H9 (cell line): ENCODE data around the gene DCPS. TPM values are rescaled to one million over a fixed set of nuclear protein-coding genes. Genes with fewer than 3 reads are reported as not detected.
A peak's percentile ranks its signal among the peaks of the same experiment; 100 is the strongest.

Experiments used
- DNase-seq: peaks from one replicate; pipeline ENCODE4 v3.0.0-alpha.2; 2017
- H2AFZ ChIP-seq: one replicate; pipeline ENCODE4 v1.6.1; 2013; ENCODE audit warnings: mild to moderate bottlenecking, low read length, control low read depth, moderate library complexity
- H2AK5ac ChIP-seq: 2 replicates; pipeline ENCODE4 v1.6.1; 2013; ENCODE audit warnings: low read length, control low read depth, mixed read lengths; ENCODE audit not compliant: insufficient read length
- H2BK120ac ChIP-seq: one replicate; pipeline ENCODE4 v1.6.1; 2013; ENCODE audit warnings: low read depth, mild to moderate bottlenecking, low read length, control low read depth, inconsistent platforms; ENCODE audit not compliant: poor library complexity, severe bottlenecking
- H2BK12ac ChIP-seq: 2 replicates; pipeline ENCODE4 v1.6.1; 2013; ENCODE audit warnings: low read length, control low read depth, mixed read lengths, low read depth; ENCODE audit not compliant: insufficient read length
- H2BK15ac ChIP-seq: 2 replicates; pipeline ENCODE4 v1.6.1; 2013; ENCODE audit warnings: low read depth, low read length, control low read depth
- H2BK20ac ChIP-seq: one replicate; pipeline ENCODE4 v1.6.1; 2013; ENCODE audit warnings: low read depth, mild to moderate bottlenecking, low read length, control low read depth, inconsistent platforms; ENCODE audit not compliant: poor library complexity, severe bottlenecking
- H2BK5ac ChIP-seq: 2 replicates; pipeline ENCODE4 v1.6.1; 2013; ENCODE audit warnings: low read length, control low read depth, mixed read lengths; ENCODE audit not compliant: insufficient read length
- H3K14ac ChIP-seq: 2 replicates; pipeline ENCODE4 v1.6.1; 2013; ENCODE audit warnings: low read length, control low read depth; ENCODE audit not compliant: insufficient read depth
- H3K18ac ChIP-seq: 2 replicates; pipeline ENCODE4 v1.6.1; 2013; ENCODE audit warnings: low read depth, mild to moderate bottlenecking, mixed read lengths, low read length, control low read depth; ENCODE audit not compliant: insufficient read length
- H3K23ac ChIP-seq: 2 replicates; pipeline ENCODE4 v1.6.1; 2013; ENCODE audit warnings: low read length, control low read depth, mixed read lengths, low read depth; ENCODE audit not compliant: insufficient read length
- H3K23me2 ChIP-seq: 2 replicates; pipeline ENCODE4 v1.6.1; 2013; ENCODE audit warnings: low read depth, mild to moderate bottlenecking, mixed read lengths, low read length, control low read depth; ENCODE audit not compliant: insufficient read length, poor library complexity, severe bottlenecking
- H3K27ac ChIP-seq: 2 replicates; pipeline ENCODE4 v1.5.1; 2013; ENCODE audit warnings: low read length, control low read depth, mixed read lengths, low read depth; ENCODE audit not compliant: insufficient read length
- H3K27me3 ChIP-seq: 2 replicates; pipeline ENCODE4 v1.6.1; 2013; ENCODE audit warnings: low read length, control low read depth, inconsistent platforms; ENCODE audit not compliant: insufficient read depth
- H3K4ac ChIP-seq: 2 replicates; pipeline ENCODE4 v1.6.1; 2013; ENCODE audit warnings: low read depth, mild to moderate bottlenecking, control low read depth, inconsistent platforms, low read length, moderate library complexity
- H3K4me1 ChIP-seq: 2 replicates; pipeline ENCODE4 v1.6.1; 2013; ENCODE audit warnings: low read length, control low read depth, inconsistent platforms; ENCODE audit not compliant: insufficient read depth
- H3K4me2 ChIP-seq: 2 replicates; pipeline ENCODE4 v1.6.1; 2013; ENCODE audit warnings: low read length, control low read depth, mixed read lengths; ENCODE audit not compliant: insufficient read length, insufficient read depth
- H3K56ac ChIP-seq: 2 replicates; pipeline ENCODE4 v1.6.1; 2013; ENCODE audit warnings: low read depth, mild to moderate bottlenecking, mixed read lengths, low read length, control low read depth; ENCODE audit not compliant: insufficient read length
- H3K79me1 ChIP-seq: 2 replicates; pipeline ENCODE4 v1.6.1; 2013; ENCODE audit warnings: low read depth, mild to moderate bottlenecking, moderate library complexity, low read length, control low read depth, inconsistent platforms; ENCODE audit not compliant: insufficient read depth, poor library complexity, severe bottlenecking
- H3K79me2 ChIP-seq: 2 replicates; pipeline ENCODE4 v1.6.1; 2013; ENCODE audit warnings: low read length, control low read depth, inconsistent platforms; ENCODE audit not compliant: insufficient read depth
- H3K9ac ChIP-seq: 2 replicates; pipeline ENCODE4 v1.6.1; 2013; ENCODE audit warnings: low read length, control low read depth, mixed read lengths; ENCODE audit not compliant: insufficient read length; ENCODE audit errors: extremely low read depth
- H3K9me3 ChIP-seq: one replicate; pipeline ENCODE4 v1.6.1; 2013; ENCODE audit warnings: low read depth, low read length, inconsistent platforms; ENCODE audit not compliant: control insufficient read depth
- H3T11ph ChIP-seq: one replicate; pipeline ENCODE4 v1.6.1; 2013; ENCODE audit warnings: mild to moderate bottlenecking, low read length, control low read depth, inconsistent platforms
- H4K20me1 ChIP-seq: one replicate; pipeline ENCODE4 v1.6.1; 2013; ENCODE audit not compliant: control insufficient read depth, insufficient read length, insufficient read depth
- H4K5ac ChIP-seq: 2 replicates; pipeline ENCODE4 v1.6.1; 2013; ENCODE audit warnings: low read depth, mild to moderate bottlenecking, mixed read lengths, low read length, control low read depth; ENCODE audit not compliant: insufficient read length
- H4K8ac ChIP-seq: replicated peaks from 2 replicates; pipeline ENCODE4 v1.6.1; 2013; ENCODE audit warnings: low read length, control low read depth, mixed read lengths, low read depth; ENCODE audit not compliant: insufficient read length
- H4K91ac ChIP-seq: 2 replicates; pipeline ENCODE4 v1.6.1; 2013; ENCODE audit warnings: low read depth, mild to moderate bottlenecking, moderate library complexity, mixed read lengths, low read length, control low read depth; ENCODE audit not compliant: insufficient read length
- H3K27ac Mint-ChIP-seq, 3 experiments: 2 replicates in 2 of 3; 3 replicates in 1 of 3; pipeline ENCODE4 v1.8.0; 2020 to 2021; ENCODE audit warnings: mixed read lengths in 3 of 3, mild to moderate bottlenecking in 1 of 3, moderate library complexity in 1 of 3
- H3K27me3 Mint-ChIP-seq: 2 replicates; pipeline ENCODE4 v1.8.0; 2021; ENCODE audit warnings: low read depth, mild to moderate bottlenecking, moderate library complexity, mixed read lengths
- H3K36me3 Mint-ChIP-seq, 3 experiments: 2 replicates in 2 of 3; 3 replicates in 1 of 3; pipeline ENCODE4 v1.8.0; 2020 to 2021; ENCODE audit warnings: low read depth in 3 of 3, mixed read lengths in 3 of 3; ENCODE audit not compliant: insufficient read depth in 1 of 3
- H3K4me1 Mint-ChIP-seq, 2 experiments: 2 replicates each; pipeline ENCODE4 v1.8.0; 2020; ENCODE audit warnings: mixed read lengths in 2 of 2
- H3K4me3 Mint-ChIP-seq, 2 experiments: 2 replicates in 1 of 2; 3 replicates in 1 of 2; pipeline ENCODE4 v1.8.0; 2020 to 2021; ENCODE audit warnings: mild to moderate bottlenecking in 2 of 2, mixed read lengths in 2 of 2, moderate library complexity in 1 of 2
- H3K9me3 Mint-ChIP-seq, 2 experiments: 2 replicates in 1 of 2; 3 replicates in 1 of 2; pipeline ENCODE4 v1.8.0; 2020; ENCODE audit warnings: mild to moderate bottlenecking in 2 of 2, mixed read lengths in 2 of 2, moderate library complexity in 1 of 2
- CTCF ChIP-seq: fragments of 200-600 bp; sonication (generic); conservative IDR thresholded peaks from 3 replicates; pipeline ENCODE4 v1.8.0; 2021; ENCODE audit warnings: antibody characterized with exemption, mild to moderate bottlenecking
- WGBS: extraction: QIAGEN DNeasy Blood & Tissue Kit; methylation state at CpG from one replicate; pipeline ENCODE4 v1.1.7; 2013; ENCODE audit warnings: missing lambda C conversion rate, low lambda C conversion rate, mixed read lengths; ENCODE audit not compliant: insufficient read length; ENCODE audit errors: extremely low coverage; 5-methylcytosine and 5-hydroxymethylcytosine counted together
- total RNA-seq: library from RNA; stranded (reverse); gene quantifications from 2 replicates; pipeline ENCODE4 v1.2.1, GENCODE V29; 2021

DCPS gene
- total RNA-seq, 1 experiment from 2014 or later, result 27.7 TPM

GRCh38 chr11:126328444-126328843, 24.6 kb downstream of the DCPS start:
- Histone ChIP-seq H3K27ac (no peak overlapping the region), H3K23ac (no peak overlapping the region), H3K79me1 (no peaks in the 10 kb centered on the region), H4K5ac (no peak overlapping the region), H3K79me2 (no peaks in the 10 kb centered on the region), H2BK120ac (no peak overlapping the region), H4K91ac (no peak overlapping the region), H3K4me2 (no peak overlapping the region), H3K14ac (no peak overlapping the region; the same call in 1 of the 2 replicates), H3K18ac (no peak overlapping the region), H3K4me1 (no peaks in the 10 kb centered on the region; the same call in 1 of the 2 replicates), H3K27me3 (no peaks in the 10 kb centered on the region), H4K8ac (no peak overlapping the region), H3T11ph (no peak overlapping the region), H2BK5ac (no peak overlapping the region), H2BK12ac (no peak overlapping the region), H4K20me1 (no peaks in the 10 kb centered on the region), H2BK20ac (no peak overlapping the region), H2BK15ac (no peak overlapping the region; the same call in 1 of the 2 replicates), H3K4ac (no peak overlapping the region), H3K56ac (no peak overlapping the region), H3K9ac (no peak overlapping the region), H3K23me2 (no peaks in the 10 kb centered on the region), H2AK5ac (no peak overlapping the region), H3K9me3 (no peaks in the 10 kb centered on the region), H2AFZ (no peak overlapping the region)
- peak overlapping the region; percentile 18 to 88 (median 21); a peak in 4 of 7 replicates for H3K27ac Mint-ChIP-seq
- no peaks in the 10 kb centered on the region for H3K9me3 Mint-ChIP-seq
- DNase-seq, result no peak
- no CpG with 5 or more reads among the region's 12 CpGs for WGBS
- H3K4me3 Mint-ChIP-seq, result no peak overlapping the region
- TF ChIP-seq CTCF, result no peak
- H3K36me3 Mint-ChIP-seq, result peaks cover 4 to 22% (median 10%) of the 10 kb centered on the region in 3 experiments; a peak in 6 of 7 replicates
- peaks cover 0 to 4% of the 10 kb centered on the region in 2 experiments; a peak in 1 of 4 replicates for H3K4me1 Mint-ChIP-seq
- H3K27me3 Mint-ChIP-seq, result no peaks in the 10 kb centered on the region
